Measurements from ENCODE around the gene PRIMA1.
"Not testable (repeated sequence)": the region's sequence is repeated elsewhere in the genome, so short reads cannot be mapped to it uniquely, and the experiment has no call there.

The PRIMA1 gene

DNA sequence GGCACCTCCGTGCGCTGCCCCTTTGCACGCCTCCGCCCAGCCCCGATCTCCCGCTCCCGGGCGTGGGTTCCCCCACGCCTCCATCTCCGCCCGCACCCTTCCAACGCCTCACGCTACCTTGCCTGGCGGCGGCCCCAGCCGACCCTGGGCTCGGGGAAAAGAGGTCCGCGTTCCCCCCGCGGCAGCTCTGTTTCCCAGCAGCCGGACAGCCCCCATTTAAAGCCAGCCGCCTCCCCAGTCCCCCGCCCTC, at the start of gene PRIMA1:
Gene PRIMA1 (minus strand): TSS at position 193 of the 250 bp plus-strand sequence. CDS start 767 bp downstream, outside the sequence.
- DNase-seq = no peak
- in situ Hi-C loops (cut with MboI; ENCODE audit: low pct_unique_long_range_greater_than_20kb, low sequenced_read_pairs) = no loop called here

DNA sequence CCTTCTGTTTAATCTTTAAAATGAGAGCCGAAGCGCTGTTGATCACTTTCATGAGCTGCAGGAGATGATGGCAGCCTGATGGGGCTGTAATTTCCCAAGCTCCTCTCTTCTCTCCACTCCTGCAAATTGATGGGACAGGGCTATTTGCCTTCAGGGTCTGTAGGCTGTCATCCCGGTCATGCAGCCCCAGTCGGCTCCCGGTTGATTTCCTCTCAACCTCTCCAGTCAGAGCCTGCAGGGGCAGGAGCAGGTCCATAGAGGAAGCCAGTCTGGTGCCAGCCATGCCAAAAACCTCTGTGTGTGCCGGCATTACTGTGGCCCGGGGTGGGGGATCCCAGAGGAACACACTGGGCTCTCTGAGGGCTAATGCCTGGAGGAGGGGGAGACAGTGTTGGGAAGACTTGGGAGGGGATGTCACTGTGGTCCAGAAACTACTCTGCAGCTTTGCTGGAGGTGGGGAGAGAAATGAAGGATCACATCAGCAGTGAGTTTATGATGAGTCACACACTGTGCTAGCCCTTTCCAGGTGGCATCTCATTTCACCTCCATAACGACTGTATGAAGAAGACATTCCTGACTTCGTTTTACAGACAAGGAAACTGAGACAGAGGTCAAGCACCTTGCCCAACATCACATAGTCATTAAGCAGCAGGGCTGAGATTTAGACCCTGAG, 46.5 kb upstream of the PRIMA1 start:
- in situ Hi-C loops (cut with MboI; ENCODE audit: low pct_unique_long_range_greater_than_20kb, low sequenced_read_pairs) = no loop called here
- no peak for DNase-seq

DNA sequence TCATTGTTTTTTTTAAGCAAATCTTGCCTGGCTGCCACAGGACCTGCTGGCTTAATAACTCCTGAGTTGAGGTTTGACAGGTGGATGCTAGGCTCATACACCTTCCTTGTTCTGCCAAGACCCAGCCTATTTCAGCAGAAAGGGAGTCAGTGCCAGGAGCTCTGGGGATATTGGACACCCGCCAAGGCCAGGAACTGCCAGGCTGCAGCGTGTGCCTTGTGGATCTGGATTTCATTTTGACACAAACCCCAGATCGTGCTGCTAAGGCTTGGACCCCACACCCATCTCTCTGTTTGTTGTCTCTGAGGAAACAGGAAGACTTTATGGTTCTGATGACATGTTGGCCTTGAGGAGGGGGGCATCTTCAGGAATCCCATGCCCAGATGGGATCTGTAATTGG, 44.4 kb upstream of the PRIMA1 start:
- DNase-seq = no peak
- in situ Hi-C loops (cut with MboI; ENCODE audit: low pct_unique_long_range_greater_than_20kb, low sequenced_read_pairs) = no loop called here

DNA sequence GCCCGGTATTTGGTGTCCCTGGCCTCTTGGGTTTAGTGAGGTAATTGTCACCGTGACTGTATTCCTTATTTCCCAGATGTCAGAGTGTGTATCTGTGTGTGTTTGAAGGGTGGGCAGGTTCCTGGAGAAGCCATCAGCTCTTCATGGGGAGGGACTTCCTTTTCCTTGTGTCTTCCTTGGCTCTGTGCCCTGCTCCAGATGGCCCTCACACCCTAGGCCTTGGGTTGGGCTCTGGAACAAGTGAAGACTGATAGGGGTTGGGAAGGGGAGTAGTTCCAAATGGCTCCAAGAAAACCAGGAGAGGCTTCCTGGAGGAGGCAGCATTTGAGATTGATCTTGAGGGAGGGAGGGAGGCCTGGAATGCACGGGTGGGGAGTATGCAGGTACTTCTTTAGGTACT, 43.8 kb upstream of the PRIMA1 start:
- in situ Hi-C loops (cut with MboI; ENCODE audit: low pct_unique_long_range_greater_than_20kb, low sequenced_read_pairs) = no loop called here
- no peak for DNase-seq

- DNase-seq = no peak
- in situ Hi-C loops (cut with MboI; ENCODE audit: low pct_unique_long_range_greater_than_20kb, low sequenced_read_pairs) = no loop called here
These were observed 42.6 kb upstream of the PRIMA1 start for GRCh38 chr14:93830753-93831461.

DNA sequence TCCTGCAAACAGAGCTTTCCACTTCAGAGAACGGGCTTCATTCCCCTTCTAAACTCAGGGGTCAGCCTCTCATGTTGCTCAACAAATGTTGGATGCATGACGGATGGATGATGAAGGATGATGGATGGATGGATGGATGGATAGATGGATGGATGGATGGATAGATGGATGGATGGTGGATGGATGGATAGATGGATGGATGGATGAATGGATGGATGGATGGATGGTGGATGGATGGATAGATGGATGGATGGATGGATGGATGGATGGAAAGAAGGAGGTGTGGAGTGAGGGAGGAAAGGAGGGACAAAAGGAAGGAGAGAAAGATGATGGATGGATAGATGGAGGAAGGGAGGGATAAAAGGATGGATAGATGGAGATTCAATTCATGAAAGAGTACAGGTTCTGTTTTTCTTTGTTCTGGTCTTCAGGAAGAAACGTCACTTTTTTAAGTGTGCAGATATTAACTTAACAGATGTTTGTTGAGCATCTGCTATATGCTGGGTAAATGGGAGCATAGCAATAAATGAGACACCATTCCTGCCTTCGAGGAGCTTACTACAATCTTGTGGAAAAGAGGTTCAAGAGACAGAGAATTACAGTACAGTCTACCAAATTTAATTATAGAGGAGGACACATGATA, 41.7 kb upstream of the PRIMA1 start:
- DNase-seq = no peak
- in situ Hi-C loops (cut with MboI; ENCODE audit: low pct_unique_long_range_greater_than_20kb, low sequenced_read_pairs) = no loop called here

DNA sequence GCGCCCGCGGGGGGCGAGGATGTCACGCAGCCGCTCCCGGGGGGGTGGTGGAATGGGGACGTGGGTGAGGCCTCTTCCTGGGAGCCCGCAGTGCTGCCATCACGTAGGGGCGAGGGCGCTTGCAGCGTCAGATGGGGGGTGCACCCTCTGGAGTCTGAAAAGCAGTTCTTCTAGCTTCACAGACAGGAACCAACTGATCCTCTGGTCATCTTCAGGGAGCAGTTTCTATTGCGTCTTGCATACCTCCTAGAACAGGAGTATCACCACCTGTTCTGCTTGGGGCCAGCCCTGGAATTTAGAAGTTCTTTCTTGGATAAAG, 36.9 kb upstream of the PRIMA1 start:
- in situ Hi-C loops (cut with MboI; ENCODE audit: low pct_unique_long_range_greater_than_20kb, low sequenced_read_pairs) = no loop called here
- no peak for DNase-seq

- in situ Hi-C loops (cut with MboI; ENCODE audit: low pct_unique_long_range_greater_than_20kb, low sequenced_read_pairs) = no loop called here
- DNase-seq = no peak
These were observed 36.4 kb upstream of the PRIMA1 start for GRCh38 chr14:93824518-93825234.

DNA sequence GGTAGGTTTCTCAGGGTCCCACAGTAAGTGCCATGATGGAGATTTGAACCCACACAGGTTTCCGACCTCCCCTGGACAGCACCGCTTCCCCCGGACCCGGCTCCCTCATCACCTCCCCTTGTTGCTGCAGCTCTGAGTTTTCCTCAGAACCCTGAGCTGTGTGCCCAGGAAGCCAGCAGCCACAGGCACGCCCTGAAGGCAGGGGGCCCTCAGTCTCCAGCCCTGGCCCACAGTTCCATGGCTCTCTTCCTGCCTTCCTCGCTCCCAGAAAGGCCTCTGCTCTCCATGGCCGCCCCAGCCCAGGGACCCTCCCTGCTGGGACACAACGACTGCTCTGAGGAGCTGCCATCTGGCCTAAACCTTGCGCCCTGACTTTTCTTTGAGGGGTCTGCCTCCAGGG, 35.8 kb upstream of the PRIMA1 start:
- in situ Hi-C loops (cut with MboI; ENCODE audit: low pct_unique_long_range_greater_than_20kb, low sequenced_read_pairs) = no loop called here

DNA sequence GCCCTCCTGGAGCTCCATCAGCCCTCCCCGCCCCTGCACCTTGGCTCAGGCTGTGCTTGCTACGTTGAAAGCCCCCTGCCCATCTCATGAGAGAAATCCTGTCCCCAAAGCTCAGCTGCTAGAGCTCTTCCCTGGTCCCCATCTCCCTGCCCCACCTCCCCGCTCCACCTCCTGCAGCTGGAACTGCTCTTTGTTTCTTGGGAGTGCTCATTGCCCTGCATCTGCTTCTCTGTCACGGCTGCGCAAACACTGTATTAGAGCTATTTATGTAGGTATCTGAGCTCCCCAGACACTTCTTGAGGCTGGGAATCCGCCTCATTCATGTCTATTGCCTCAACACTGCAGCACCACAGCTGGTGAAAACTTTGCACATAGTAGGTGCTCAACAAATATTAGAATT, 32.8 kb upstream of the PRIMA1 start:
- in situ Hi-C loops (cut with MboI; ENCODE audit: low pct_unique_long_range_greater_than_20kb, low sequenced_read_pairs) = no loop called here
- DNase-seq = no peak

More for the DNA sequence above, 35.8 kb upstream of the PRIMA1 start:
- no peak for DNase-seq

GRCh38 chr14:93818857-93819256, 30.6 kb upstream of the PRIMA1 start:
- in situ Hi-C loops (cut with MboI; ENCODE audit: low pct_unique_long_range_greater_than_20kb, low sequenced_read_pairs) = no loop called here
- DNase-seq = no peak

DNA sequence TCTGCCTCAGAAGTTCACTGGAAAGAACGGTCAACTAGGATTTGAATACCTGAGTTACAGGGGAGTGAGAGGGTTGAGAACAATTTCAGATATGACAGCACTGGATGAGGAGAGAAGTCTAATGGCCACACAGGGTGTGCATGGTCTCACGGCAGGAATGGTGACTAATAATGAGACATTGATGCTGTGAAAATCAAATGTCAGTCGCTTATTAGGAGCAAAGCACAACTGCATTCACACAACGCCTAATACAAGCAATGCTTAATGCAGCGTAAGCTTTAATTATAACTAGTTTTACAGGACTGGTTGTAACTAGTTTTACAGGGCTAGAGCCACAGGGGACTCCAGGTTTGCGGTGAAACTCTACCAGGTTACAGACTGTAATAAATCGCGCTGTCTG, 23.4 kb upstream of the PRIMA1 start:
- in situ Hi-C loops (cut with MboI; ENCODE audit: low pct_unique_long_range_greater_than_20kb, low sequenced_read_pairs) = no loop called here
- no peak for DNase-seq

GRCh38 chr14:93811020-93811419, 22.7 kb upstream of the PRIMA1 start:
- in situ Hi-C loops (cut with MboI; ENCODE audit: low pct_unique_long_range_greater_than_20kb, low sequenced_read_pairs) = no loop called here
- DNase-seq = no peak

- in situ Hi-C loops (cut with MboI; ENCODE audit: low pct_unique_long_range_greater_than_20kb, low sequenced_read_pairs); DNase-seq: not testable (repeated sequence)
These were observed 21.5 kb upstream of the PRIMA1 start for GRCh38 chr14:93809491-93810420.

DNA sequence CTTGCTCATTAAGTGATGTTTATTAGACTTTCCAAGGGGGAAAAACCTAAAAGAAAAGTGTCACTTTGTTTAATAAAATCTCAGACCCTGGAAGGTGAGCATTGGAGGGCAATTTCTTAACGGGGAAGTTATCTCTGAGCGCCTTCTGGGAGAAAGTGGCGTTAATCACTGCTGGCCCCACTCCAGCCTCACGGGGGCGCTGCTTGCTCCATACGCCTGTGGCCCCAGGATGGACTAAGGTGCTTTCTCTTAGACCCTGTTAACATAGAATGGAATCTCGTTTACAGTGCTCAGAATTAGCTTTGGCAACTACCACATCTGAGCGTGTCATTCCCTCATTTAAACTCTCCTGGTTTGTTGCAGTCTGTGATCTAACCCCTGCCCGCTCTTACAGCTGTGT, 16.4 kb upstream of the PRIMA1 start:
- in situ Hi-C loops (cut with MboI; ENCODE audit: low pct_unique_long_range_greater_than_20kb, low sequenced_read_pairs) = no loop called here
- DNase-seq = peak; percentile 0

DNA sequence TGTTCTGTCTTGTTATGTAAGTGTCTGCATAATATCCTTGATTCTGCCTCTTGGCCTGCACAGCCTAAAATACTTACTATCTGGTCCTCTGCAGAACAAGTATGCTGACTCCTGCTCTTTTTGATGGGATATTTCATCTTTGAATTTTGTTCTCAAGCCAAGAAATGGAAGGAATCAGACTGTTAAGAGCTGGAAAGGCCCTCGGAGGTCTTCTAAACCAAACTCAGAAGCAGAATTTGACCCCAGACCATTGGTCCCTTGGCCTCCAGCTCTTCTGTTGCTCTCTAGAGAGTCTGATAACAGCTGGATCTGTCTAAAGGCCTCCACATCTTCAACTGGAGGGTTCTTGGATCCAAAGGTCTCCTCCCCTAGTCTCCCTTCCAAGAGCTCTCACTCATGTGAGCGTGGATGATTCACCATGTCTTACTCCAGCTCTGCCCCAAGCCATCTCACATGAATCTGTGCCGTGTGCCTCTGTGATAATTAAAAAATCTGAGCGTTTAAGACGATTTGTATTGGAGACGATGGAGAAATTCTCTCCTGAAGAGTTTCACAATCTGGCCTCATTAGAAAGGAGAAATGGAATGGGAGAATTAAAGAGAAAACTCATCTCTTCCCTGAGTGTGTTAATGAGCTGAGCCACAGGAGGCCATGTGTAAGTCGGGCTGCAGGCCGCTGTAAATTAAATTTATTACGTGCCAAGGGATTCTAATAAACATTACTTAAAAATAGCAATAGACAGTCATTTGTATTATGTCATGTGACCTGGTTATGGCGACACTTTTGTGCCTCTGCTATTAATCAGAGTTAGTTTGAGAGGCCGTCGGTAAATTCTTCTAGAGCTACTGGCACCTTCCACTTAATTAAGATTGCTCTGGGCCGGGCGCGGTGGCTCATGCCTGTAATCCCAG, 15.4 kb upstream of the PRIMA1 start:
- DNase-seq = no peak
- in situ Hi-C loops (cut with MboI; ENCODE audit: low pct_unique_long_range_greater_than_20kb, low sequenced_read_pairs) = no loop called here

DNA sequence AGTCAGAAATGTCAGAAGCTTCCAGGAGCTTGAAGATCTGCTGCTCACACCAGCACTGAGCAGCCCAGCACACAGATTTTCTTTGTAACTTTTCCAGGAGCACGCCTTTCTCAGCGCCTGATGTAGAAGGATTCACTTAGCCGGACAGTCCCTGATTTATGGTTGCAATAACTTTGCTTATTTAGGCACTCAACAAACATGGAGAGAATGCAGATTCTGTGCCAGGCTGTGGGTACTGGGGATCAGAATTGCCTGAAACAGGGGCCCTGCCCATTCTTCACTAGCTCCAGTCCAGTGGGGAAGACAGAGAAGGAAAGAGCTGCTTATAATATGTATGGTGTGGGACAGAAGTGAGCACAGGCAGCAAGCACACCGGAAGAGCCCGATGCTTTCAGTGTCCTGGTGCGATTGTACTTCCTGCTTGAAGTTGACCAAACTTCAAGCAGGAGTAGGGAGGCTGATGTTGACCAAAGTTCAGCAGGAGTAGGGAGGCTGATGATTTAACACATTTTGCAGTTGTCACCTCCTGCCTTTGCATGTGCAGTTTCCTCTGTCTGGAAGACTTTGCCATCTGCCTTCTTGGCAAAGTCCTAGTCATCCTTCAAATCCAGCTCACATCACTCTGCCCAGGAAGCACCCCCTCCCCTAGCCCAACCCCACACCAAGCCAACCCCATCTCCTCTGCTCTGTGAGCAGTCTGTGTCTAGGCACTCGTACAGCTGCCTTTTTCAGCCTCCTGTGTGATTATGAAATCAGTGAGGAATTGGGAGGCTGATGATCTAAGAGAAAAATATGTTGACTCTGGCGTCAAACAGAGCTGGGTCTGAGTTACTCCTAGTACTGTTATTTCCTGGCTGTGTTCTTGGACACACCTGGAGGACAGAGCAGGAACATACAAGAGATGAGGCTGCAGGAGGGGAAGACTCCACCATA, 12.0 kb upstream of the PRIMA1 start:
- in situ Hi-C loops (cut with MboI; ENCODE audit: low pct_unique_long_range_greater_than_20kb, low sequenced_read_pairs) = no loop called here

More for the DNA sequence above, 12.0 kb upstream of the PRIMA1 start:
- no peak for DNase-seq
